HG02970 (cell line): Measurements from ENCODE around the gene UVRAG.

Experiments
- ATAC-seq: cut with Tn5 transposase; IDR thresholded peaks from one replicate; pipeline ENCODE4 v1.9.1; 2021; ENCODE audit warnings: mild to moderate bottlenecking, moderate library complexity, moderate number of reproducible peaks; ENCODE audit not compliant: unreplicated experiment, low FRiP score

The UVRAG gene

GRCh38 chr11:75996523-75997442 is 181.8 kb downstream of the UVRAG start:
- ATAC-seq: no peak

GRCh38 chr11:76004400-76004799 is 189.4 kb downstream of the UVRAG start:
- ATAC-seq: no peak

- no peak for ATAC-seq
These were observed 190.7 kb downstream of the UVRAG start for GRCh38 chr11:76005756-76006155.

GRCh38 chr11:76007166-76007565 is 192.2 kb downstream of the UVRAG start:
- no peak for ATAC-seq

GRCh38 chr11:76008474-76008873 is 193.5 kb downstream of the UVRAG start:
- ATAC-seq: no peak

- no peak for ATAC-seq
These were observed 195.0 kb downstream of the UVRAG start for GRCh38 chr11:76010051-76010450.

GRCh38 chr11:76013526-76013925 is 198.5 kb downstream of the UVRAG start:
- ATAC-seq: no peak

GRCh38 chr11:76023236-76024068 is 208.4 kb downstream of the UVRAG start:
- ATAC-seq: no peak

GRCh38 chr11:76025068-76025467 is 210.1 kb downstream of the UVRAG start:
- no peak for ATAC-seq

- no peak for ATAC-seq
These were observed 210.8 kb downstream of the UVRAG start for GRCh38 chr11:76025817-76026216.

- no peak for ATAC-seq
These were observed 211.3 kb downstream of the UVRAG start for GRCh38 chr11:76026281-76026680.

GRCh38 chr11:76026862-76027261 is 211.9 kb downstream of the UVRAG start:
- ATAC-seq: no peak

GRCh38 chr11:76030286-76030685 is 215.3 kb downstream of the UVRAG start:
- no peak for ATAC-seq

GRCh38 chr11:76030968-76031590 is 216.1 kb downstream of the UVRAG start:
- no peak for ATAC-seq

GRCh38 chr11:76033699-76034098 is 218.7 kb downstream of the UVRAG start:
- no peak for ATAC-seq

- no peak for ATAC-seq
These were observed 220.0 kb downstream of the UVRAG start for GRCh38 chr11:76035020-76035419.

GRCh38 chr11:76038608-76039007 is 223.6 kb downstream of the UVRAG start:
- no peak for ATAC-seq

- ATAC-seq: no peak
These were observed 226.2 kb downstream of the UVRAG start for GRCh38 chr11:76041208-76041607.

GRCh38 chr11:76044750-76045320 is 229.8 kb downstream of the UVRAG start:
- ATAC-seq: no peak

- ATAC-seq: no peak
These were observed 232.2 kb downstream of the UVRAG start for GRCh38 chr11:76047231-76047630.

GRCh38 chr11:76047766-76048165 is 232.8 kb downstream of the UVRAG start:
- ATAC-seq: no peak
